NCI-H1092 (cell line): ENCODE measurements around the gene SETSIP.
"Not testable (repeated sequence)": the region's sequence is repeated elsewhere in the genome, so short reads cannot be mapped to it uniquely, and the experiment has no call there.

ENCODE experiments used
- DNase-seq: peaks from one replicate; lab custom pipeline; 2025; lab: John Stamatoyannopoulos, UW

Gene SETSIP

GRCh38 chr1:92075311-92075710 lies at the start of gene SETSIP:
Gene SETSIP, minus strand, starts transcription at chr1:92075411. Its CDS starts 0 bp downstream, at chr1:92075411.
- no peak for DNase-seq

- DNase-seq, result no peak
Observed at GRCh38 chr1:92123868-92124267, 48.7 kb upstream of the SETSIP start.

DNA sequence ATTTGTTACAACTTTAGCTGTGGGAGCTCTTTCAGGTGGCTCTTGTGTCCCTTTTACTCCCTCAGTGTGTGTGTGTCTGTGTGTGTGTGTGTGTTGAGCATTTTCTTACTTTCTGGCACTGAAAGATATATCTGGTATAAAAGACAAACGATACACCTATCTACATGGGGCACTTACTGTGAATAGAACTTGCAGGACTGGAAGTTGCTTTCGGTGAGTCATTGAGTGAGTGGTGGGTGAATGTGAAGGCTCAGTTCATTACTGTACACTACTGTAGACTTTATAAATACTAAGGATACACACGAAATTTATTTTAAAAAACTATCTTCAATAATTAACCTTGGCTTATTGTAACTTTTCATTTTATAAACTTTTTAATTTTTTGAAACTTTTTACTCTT lies 43.6 kb upstream of the SETSIP start:
- no peak for DNase-seq

DNA sequence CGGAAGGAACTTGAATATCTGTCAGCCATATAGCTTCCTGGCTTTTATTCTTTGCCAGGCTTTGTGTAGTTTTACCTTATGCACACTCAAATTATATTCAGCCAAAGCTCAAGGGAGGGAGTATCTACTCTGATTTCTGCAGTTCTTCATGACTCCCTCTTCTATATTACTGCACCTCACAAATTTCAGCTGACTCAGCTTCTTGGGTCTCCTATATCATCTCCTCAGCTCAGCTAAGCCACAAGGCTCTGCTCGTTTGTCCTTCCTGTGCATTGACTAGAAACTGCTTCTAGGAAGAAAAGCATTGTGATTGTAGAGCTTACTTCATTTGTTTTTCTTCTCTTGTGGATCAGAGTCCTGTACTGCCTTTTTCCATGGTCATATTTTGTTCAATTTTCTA lies 42.3 kb upstream of the SETSIP start:
- DNase-seq, result no peak

- no peak for DNase-seq
Observed at GRCh38 chr1:92108631-92109030, 33.4 kb upstream of the SETSIP start.

- no peak for DNase-seq
Observed at GRCh38 chr1:92105546-92106081, 30.4 kb upstream of the SETSIP start.

GRCh38 chr1:92096317-92096716 lies 21.1 kb upstream of the SETSIP start:
- DNase-seq, result no peak

- no peak for DNase-seq
Observed at GRCh38 chr1:92095874-92096273, 20.7 kb upstream of the SETSIP start.

DNA sequence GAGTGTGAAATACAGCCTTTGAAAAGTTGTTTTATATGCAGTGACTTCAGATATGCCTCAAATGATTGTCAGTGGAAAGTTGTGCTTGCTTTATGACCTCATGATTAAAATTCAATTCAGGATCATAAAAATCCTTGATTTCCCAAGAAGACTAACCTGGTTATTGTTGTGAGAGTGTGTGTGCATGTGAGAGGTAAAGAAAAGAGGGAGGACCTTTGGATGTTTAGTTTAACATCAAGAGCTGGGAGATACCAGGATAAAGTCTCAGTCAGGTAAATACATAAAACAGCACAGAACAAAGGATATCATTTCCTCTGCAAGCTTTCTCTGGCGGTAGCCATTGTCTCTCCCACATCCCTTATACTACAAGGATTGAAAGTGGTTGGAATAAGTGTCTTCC lies 19.4 kb upstream of the SETSIP start:
- no peak for DNase-seq

DNA sequence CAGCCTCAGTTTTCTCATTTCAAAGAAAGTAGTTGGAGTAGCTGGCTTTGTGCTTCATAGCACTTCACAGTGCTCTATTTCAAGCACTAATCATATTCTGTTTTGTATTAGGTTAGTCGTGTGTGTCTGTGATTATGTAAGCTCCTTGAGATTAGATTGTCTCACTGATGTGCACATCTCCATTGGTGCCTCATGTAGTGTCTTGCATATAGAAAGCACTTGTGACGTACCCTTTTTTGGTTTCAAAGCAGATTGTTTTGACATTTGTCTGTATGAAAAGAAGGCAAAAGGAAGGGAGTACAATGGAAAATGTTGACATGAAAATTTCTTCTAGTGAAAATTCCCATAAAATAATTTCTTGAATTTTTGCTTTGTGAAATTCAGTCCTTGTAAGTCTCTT lies 18.9 kb upstream of the SETSIP start:
- DNase-seq, result no peak

DNA sequence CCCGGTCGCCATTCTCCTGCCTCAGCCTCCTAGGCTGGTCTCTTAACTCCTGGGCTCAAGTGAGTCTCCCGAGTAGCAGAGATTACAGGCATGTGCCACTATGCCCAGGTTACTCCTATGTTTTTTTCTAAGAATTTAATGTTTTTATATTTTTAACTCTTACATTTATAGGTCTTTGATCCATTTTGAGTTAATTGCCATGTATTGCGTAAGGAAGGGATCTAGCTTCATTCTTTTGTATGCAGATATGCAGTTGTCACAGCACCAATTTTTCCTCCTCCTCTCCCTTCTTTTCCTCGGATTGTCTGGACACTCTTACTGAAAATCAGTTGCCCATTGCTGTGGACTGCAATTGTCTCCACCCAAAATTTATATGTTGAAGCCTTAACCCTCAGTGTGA lies 16.4 kb upstream of the SETSIP start:
- DNase-seq, result no peak

GRCh38 chr1:92087542-92087941 lies 12.3 kb upstream of the SETSIP start:
- no peak for DNase-seq

DNA sequence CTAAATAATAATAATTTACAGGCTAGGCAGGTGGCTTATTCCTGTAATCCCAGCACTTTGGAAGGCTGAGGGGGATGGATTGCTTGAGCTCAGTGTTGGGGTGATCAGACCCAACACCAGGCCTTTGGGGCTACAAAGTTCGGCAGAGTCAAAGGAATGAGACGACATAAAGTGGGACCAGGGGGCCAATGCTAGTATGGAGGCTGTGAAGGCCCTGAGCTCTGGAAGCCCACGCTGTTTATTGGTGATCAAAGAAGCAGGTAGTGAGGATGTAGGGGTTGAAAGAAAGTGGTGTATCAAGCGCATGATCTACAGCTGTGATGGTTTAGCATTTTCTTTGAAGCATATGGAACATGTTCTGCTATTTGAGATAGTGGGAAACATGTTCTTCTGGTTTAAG lies 10.5 kb upstream of the SETSIP start:
- DNase-seq, result no peak

GRCh38 chr1:92084651-92085050 lies 9.4 kb upstream of the SETSIP start:
- no peak for DNase-seq

DNA sequence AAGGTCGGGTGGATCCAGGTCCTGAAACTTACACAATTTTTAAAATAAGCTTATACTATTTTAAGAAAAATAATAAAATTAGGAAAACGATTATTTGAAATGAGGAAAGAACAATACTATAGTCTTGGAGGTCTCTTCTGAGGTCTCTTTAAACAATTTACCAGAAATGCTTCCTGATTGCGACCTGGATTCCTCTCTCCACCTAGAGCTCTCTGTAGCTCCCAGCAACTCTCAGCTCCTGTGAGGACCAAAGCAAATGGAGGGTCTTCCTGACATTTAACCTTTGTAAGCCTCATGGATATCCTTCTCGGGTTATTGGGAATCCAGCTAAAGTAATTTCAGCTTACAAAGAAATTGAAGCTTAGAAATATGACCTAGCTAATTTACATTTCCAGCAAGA lies 5.8 kb upstream of the SETSIP start:
- DNase-seq, result no peak

GRCh38 chr1:92080128-92080985 lies 5.1 kb upstream of the SETSIP start, which contains the start of gene BTBD8:
Gene BTBD8, plus strand, starts transcription at chr1:92080345. Its CDS starts 227 bp downstream, at chr1:92080572.
- peak; percentile 52 for DNase-seq

GRCh38 chr1:92079441-92079840 lies 4.2 kb upstream of the SETSIP start:
- no peak for DNase-seq

- DNase-seq, result not testable (repeated sequence)
Observed at GRCh38 chr1:92078077-92078476, 2.9 kb upstream of the SETSIP start.

GRCh38 chr1:92076363-92076762 lies 1.2 kb upstream of the SETSIP start:
- DNase-seq, result no peak

- DNase-seq, result not testable (repeated sequence)
Observed at GRCh38 chr1:92074446-92074845, 765 bp downstream of the SETSIP start.

GRCh38 chr1:92070892-92071291 lies 4.3 kb downstream of the SETSIP start:
- no peak for DNase-seq

- DNase-seq, result no peak
Observed at GRCh38 chr1:92066321-92066720, 8.9 kb downstream of the SETSIP start.

DNA sequence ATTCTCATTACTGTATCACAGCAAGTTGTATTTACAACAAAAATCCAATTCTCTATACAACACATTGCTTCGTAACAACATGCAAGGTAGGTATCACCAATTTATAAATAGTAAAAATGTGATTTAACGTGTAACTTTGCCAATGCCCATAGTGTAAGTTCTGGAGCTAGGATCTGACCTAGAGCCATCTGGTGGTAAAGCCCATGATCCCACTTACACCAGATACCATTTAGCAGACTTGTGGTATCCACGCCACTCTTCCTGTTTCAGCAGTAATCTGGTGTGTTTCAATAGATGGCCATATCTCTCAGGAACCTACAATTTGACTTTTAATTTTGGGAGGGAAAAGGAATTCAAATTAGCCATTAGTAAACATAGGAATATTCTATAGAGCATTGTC lies 10.2 kb downstream of the SETSIP start:
- no peak for DNase-seq

DNA sequence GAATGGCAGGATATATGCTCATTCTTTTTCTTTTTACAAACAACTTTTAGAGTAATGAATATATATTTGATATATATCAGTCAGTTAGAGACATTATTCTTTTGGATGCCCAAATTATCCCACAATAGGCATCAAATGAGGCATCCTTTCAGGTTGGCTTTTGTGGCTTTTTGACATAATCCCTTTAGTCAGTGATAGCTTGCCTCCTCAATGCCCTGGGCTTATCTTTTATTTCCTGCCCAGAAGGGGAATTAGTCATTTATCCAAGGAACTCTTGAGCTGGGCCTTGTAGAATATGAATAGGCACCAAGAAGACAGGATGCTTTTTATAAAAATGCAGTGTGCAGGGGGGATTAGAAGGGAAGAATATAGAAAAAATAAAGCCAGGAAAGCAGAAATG lies 23.3 kb downstream of the SETSIP start:
- DNase-seq, result no peak
